ENCODE data around the gene HSPA12A. TPM values are rescaled to one million over a fixed set of nuclear protein-coding genes. Genes with fewer than 3 reads are reported as not detected.

HSPA12A gene
- total RNA-seq, 4 donors from 2014 or later: 9.6 to 26.6 (median 18.2) TPM

DNA sequence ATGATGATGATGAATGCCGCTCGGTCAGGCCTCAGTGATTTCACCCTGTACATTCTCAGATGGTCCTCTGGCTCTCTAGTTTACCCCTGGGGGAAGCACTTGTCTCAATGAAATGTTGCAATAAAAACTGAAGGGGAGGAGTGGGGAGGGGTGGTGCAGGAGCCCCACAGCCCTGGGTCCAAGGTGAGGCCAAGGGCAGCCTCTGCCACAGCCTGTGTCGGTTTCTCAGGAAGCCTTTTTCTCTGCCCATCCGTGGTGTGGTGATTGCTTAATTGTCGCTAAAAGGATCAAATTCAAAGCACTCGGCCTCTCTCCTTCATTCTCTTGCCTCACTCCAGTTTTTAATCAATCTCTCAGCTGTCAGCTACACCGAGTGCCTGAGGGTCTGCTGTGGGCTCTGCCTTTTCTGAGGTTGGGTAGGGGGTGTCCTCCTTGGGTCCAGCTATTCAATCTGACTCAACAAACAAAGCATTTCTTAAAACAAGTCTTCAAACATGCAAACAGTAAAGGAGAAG is 39.1 kb upstream of the HSPA12A start:
- Histone ChIP-seq H3K36me3 (no peaks in the 10 kb centered on the region), H3K9me3 (no peaks in the 10 kb centered on the region), H3K4me1 (no peaks in the 10 kb centered on the region), H3K27me3 (no peaks in the 10 kb centered on the region), H3K4me3 (no peak overlapping the region), H3K27ac (no peak overlapping the region)
- TF ChIP-seq, protein P1, sequence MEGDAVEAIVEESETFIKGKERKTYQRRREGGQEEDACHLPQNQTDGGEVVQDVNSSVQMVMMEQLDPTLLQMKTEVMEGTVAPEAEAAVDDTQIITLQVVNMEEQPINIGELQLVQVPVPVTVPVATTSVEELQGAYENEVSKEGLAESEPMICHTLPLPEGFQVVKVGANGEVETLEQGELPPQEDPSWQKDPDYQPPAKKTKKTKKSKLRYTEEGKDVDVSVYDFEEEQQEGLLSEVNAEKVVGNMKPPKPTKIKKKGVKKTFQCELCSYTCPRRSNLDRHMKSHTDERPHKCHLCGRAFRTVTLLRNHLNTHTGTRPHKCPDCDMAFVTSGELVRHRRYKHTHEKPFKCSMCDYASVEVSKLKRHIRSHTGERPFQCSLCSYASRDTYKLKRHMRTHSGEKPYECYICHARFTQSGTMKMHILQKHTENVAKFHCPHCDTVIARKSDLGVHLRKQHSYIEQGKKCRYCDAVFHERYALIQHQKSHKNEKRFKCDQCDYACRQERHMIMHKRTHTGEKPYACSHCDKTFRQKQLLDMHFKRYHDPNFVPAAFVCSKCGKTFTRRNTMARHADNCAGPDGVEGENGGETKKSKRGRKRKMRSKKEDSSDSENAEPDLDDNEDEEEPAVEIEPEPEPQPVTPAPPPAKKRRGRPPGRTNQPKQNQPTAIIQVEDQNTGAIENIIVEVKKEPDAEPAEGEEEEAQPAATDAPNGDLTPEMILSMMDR (IDR thresholded peaks at IDR 0.05): no peak
- TF ChIP-seq EP300 (IDR thresholded peaks at IDR 0.05) (no peak), POLR2AphosphoS5 (IDR thresholded peaks at IDR 0.05) (no peak), POLR2A (IDR thresholded peaks at IDR 0.05) (no peak)
- no peak for DNase-seq (ENCODE audit: low spot score in 2 of 2)
- WGBS: 85% methylated on average over 7 of the region's 7 CpGs

DNA sequence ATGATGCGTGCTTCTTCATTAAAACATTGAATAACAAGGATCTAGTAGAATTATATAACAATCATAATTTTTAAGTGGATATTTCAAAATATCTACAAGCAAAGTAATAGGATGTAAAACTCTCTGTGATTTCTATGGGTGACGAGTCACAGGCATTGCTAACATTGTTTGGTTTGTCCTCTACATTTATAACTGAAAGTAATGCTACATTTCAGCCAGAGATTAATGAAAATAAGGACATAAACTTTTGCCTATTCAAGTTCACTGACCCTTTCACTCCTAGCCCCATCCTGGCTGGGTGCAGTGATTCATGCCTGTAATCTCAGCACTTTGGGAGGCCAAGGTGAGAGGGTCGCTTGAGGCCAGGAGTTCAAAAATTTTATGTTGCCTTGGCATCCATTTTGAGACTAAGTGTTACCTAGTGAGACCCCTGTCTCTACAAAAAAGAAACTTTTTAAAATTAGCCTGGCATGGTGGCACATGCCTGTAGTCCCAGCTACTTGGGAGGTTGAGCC is 38.4 kb upstream of the HSPA12A start:
- Histone ChIP-seq H3K4me1 (no peaks in the 10 kb centered on the region), H3K27me3 (no peaks in the 10 kb centered on the region), H3K4me3 (no peak overlapping the region), H3K27ac (no peak overlapping the region), H3K36me3 (no peaks in the 10 kb centered on the region), H3K9me3 (no peaks in the 10 kb centered on the region)
- TF ChIP-seq, protein P1 (IDR thresholded peaks at IDR 0.05): no peak
- no peak for TF ChIP-seq EP300 (IDR thresholded peaks at IDR 0.05)
- no peak for TF ChIP-seq POLR2AphosphoS5 (IDR thresholded peaks at IDR 0.05)
- TF ChIP-seq POLR2A (IDR thresholded peaks at IDR 0.05): no peak
- no peak for DNase-seq (ENCODE audit: low spot score in 2 of 2)
- WGBS: 74% methylated on average over 3 of the region's 3 CpGs

- TF ChIP-seq POLR2AphosphoS5 (IDR thresholded peaks at IDR 0.05) (no peak), POLR2A (IDR thresholded peaks at IDR 0.05) (no peak), EP300 (IDR thresholded peaks at IDR 0.05) (no peak)
- TF ChIP-seq, protein P1 (IDR thresholded peaks at IDR 0.05): no peak
- no peak overlapping the region for H3K27ac ChIP-seq
- peak in 1 of 2 donors; percentile 40 for DNase-seq (ENCODE audit: low spot score in 2 of 2)
- H3K36me3 ChIP-seq: no peaks in the 10 kb centered on the region
- H3K4me3 ChIP-seq: no peak overlapping the region
- peaks cover 3% of the 10 kb centered on the region for H3K4me1 ChIP-seq
- WGBS: 72% methylated on average over 16 of the region's 16 CpGs
- no peaks in the 10 kb centered on the region for H3K27me3 ChIP-seq
- no peaks in the 10 kb centered on the region for H3K9me3 ChIP-seq
Observed at GRCh38 chr10:116779076-116779687, 36.8 kb upstream of the HSPA12A start.

GRCh38 chr10:116777006-116777405 is 34.6 kb upstream of the HSPA12A start:
- Histone ChIP-seq H3K36me3 (no peaks in the 10 kb centered on the region), H3K4me3 (no peak overlapping the region), H3K27ac (no peak overlapping the region), H3K27me3 (no peaks in the 10 kb centered on the region), H3K9me3 (no peaks in the 10 kb centered on the region), H3K4me1 (peaks cover 6% of the 10 kb centered on the region)
- DNase-seq (ENCODE audit: low spot score in 2 of 2): peak; percentile 15 to 45
- TF ChIP-seq EP300 (IDR thresholded peaks at IDR 0.05) (no peak), POLR2AphosphoS5 (IDR thresholded peaks at IDR 0.05) (no peak)
- TF ChIP-seq, protein P1 (IDR thresholded peaks at IDR 0.05): no peak
- 88% methylated on average over 8 of the region's 8 CpGs for WGBS

DNA sequence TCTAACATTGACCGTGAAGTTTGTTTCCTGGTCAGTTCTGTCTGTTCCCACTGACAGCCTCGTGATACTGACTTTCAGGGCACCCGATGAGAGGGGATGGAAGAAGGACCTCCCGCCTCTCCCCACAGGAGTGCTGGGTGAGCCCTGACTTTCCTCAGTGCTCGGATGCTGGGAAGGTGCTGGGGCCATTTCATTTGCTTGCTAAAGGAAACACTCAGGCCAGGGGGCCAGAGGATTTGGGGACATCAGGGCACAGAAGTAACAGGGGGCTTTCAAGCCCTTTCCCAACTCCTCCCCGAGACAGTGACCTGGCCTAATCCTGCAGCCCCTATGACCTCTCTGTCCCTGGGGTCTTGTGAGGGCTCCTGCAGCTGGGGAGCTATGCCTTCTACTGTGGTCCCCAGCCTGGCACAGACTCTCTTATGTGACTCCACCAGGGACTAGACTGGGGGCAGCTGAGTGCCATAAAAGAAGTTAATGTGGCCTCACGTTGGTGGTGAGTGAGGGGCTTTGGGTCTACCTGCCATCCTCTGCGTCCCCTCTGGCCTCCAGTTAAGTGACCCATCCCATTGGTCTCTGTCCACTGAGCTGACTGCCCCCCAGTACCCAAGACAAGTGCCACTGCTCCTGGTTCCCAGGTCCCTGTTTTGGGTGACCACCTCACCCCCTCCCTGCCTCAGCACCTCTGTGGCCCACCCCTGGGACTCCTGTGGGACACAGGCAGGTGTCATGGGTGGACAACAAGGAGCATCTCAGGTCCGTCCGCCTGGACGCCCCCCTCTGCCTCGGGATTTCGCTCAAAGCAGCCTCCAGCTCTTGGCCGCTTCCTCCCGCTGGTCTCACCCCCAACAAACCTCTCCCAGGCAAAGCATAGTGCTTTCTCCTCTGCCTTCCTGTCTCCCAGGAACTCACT is 33.4 kb upstream of the HSPA12A start:
- TF ChIP-seq POLR2AphosphoS5 (IDR thresholded peaks at IDR 0.05): no peak
- TF ChIP-seq EP300 (IDR thresholded peaks at IDR 0.05): no peak
- no peak for TF ChIP-seq POLR2A (IDR thresholded peaks at IDR 0.05)
- TF ChIP-seq, protein P1 (IDR thresholded peaks at IDR 0.05): no peak
- Histone ChIP-seq H3K27me3 (no peaks in the 10 kb centered on the region), H3K27ac (no peak overlapping the region), H3K4me3 (no peak overlapping the region), H3K4me1 (peaks cover 17% of the 10 kb centered on the region), H3K36me3 (no peaks in the 10 kb centered on the region), H3K9me3 (no peaks in the 10 kb centered on the region)
- peak; percentile 46 to 70 for DNase-seq (ENCODE audit: low spot score in 2 of 2)
- 83% methylated on average over 15 of the region's 15 CpGs for WGBS
